Coronary artery (tissue), 2 donors: Measurements from ENCODE around the gene TNFRSF8.

Experiments
- DNase-seq: peaks from one replicate; pipeline ENCODE4 v3.0.0-alpha.2; 2017; ENCODE audit warnings: low spot score
- H3K27ac ChIP-seq, 2 donors: fragments of 200-600 bp; sonication (generic); one replicate each; pipeline ENCODE4 v1.5.1; 2016 to 2019
- H3K4me3 ChIP-seq: fragments of 200-600 bp; sonication (generic); 2 replicates; pipeline ENCODE4 v1.5.1; 2016; ENCODE audit warnings: mild to moderate bottlenecking, moderate library complexity
- CTCF ChIP-seq: fragments of 200-600 bp; sonication (generic); IDR thresholded peaks from one replicate; pipeline ENCODE4 v1.5.1; 2019; ENCODE audit warnings: antibody characterized with exemption

TNFRSF8 gene

DNA sequence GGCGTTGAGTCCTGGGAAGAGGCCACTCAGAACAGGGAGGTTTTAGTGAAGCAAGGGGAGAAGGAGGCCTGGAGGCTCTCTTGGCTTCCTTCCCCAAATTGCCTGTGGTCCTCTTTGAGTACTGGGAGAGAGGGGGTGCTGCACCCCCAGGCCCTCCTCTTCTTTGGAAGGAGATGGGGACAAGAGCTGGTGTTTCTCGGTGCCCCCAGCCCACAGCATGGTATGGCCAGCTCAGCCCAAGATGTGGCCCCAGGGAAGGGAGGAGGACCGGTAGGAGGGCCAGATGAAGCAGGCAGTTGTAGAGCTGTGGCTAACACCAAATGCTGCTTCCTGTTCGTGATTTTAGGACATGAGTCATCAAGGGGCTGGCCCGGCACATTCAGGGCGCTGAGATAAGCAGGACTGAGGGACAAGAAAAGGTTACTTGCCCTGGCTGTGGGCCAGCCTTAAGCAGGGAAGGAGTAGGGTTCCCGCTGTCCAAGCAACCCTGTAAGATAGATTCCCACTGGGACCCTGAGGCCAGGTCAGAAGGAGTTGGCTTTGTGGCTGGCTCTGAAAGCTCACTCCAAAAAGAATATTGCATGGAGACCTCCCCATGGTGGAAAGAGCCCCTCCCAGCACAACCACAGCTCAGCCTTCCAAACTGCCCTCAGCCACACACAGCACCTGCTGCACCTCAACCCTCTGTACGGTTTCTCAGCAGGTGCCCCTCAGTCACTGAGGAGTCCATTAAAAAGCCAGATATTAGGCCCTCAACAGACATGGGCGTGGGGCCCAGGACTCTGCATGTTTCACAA is 98.8 kb downstream of the TNFRSF8 start:
- DNase-seq = no peak
- Histone ChIP-seq H3K4me3 (peak overlapping the region; percentile 22), H3K27ac (peak overlapping the region; percentile 41 to 81)
- no peak for TF ChIP-seq CTCF

- no peak for DNase-seq
- Histone ChIP-seq H3K4me3 (no peak overlapping the region), H3K27ac (peak overlapping the region in 1 of 2 donors; percentile 81)
- TF ChIP-seq CTCF = no peak
Measured at GRCh38 chr1:12162459-12163137, 99.5 kb downstream of the TNFRSF8 start.

- Histone ChIP-seq H3K4me3 (no peak overlapping the region), H3K27ac (no peak overlapping the region)
- no peak for DNase-seq
- no peak for TF ChIP-seq CTCF
Measured at GRCh38 chr1:12163210-12163609, 100.1 kb downstream of the TNFRSF8 start.

GRCh38 chr1:12164210-12164609 is 101.1 kb downstream of the TNFRSF8 start:
- no peak for DNase-seq
- no peak overlapping the region for H3K27ac ChIP-seq
- no peak for TF ChIP-seq CTCF

GRCh38 chr1:12165342-12165741 is 102.2 kb downstream of the TNFRSF8 start:
- Histone ChIP-seq H3K27ac (no peak overlapping the region), H3K4me3 (no peak overlapping the region)
- no peak for TF ChIP-seq CTCF
- DNase-seq = no peak

More at GRCh38 chr1:12164210-12164609, 101.1 kb downstream of the TNFRSF8 start:
- H3K4me3 ChIP-seq = no peak overlapping the region

DNA sequence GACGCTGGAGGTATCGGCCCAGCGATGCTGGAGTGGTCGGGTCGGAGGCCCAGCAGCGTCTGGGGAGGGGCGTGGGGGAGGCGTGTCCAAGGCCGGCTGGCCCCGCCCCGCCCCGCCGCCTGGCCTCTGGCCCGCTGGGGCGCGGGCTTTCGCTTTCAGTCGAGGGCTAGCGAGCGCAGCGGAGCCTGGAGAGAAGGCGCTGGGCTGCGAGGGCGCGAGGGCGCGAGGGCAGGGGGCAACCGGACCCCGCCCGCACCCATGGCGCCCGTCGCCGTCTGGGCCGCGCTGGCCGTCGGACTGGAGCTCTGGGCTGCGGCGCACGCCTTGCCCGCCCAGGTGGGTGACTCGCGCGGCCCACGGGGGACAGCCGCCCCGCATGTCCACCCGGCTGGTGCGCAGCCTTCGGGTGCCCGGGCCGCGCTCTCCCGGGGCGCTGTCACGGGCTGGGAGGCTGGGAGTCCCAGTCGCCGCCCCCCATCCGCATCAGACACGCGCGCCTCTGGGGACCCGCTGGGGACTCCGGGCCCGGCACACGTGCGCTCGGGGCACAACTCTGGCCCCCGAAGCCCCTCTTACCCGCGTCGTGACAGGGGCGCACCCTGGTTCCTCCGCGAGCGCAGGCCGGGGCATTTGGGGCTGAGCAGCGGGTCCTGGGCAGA is 103.9 kb downstream of the TNFRSF8 start, which contains the start of gene TNFRSF1B:
TSS of gene TNFRSF1B (plus strand) at position 158 of the 659 bp plus-strand sequence. CDS start at position 259, 101 bp downstream.
- Histone ChIP-seq H3K4me3 (peak within 1 kb of the TSS; percentile 82), H3K27ac (peak within 1 kb of the TSS; percentile 66 to 85)
- no peak for TF ChIP-seq CTCF
- no peak for DNase-seq
